Stimulated activated CD4-positive, alpha-beta T cell treated with anti-CD3 and anti-CD28 coated beads, Interleukin-4, amount 100 ng/mL, for 4 hours (primary cell): ENCODE data around the gene TMOD4.
A peak's percentile ranks its signal among the peaks of the same experiment; 100 is the strongest.
"Not testable (repeated sequence)": the region's sequence is repeated elsewhere in the genome, so short reads cannot be mapped to it uniquely, and the experiment has no call there.

Experiments used
- DNase-seq, 2 experiments: peaks; one replicate each; pipeline ENCODE4 v3.0.0-alpha.2; 2020

Gene TMOD4

DNA sequence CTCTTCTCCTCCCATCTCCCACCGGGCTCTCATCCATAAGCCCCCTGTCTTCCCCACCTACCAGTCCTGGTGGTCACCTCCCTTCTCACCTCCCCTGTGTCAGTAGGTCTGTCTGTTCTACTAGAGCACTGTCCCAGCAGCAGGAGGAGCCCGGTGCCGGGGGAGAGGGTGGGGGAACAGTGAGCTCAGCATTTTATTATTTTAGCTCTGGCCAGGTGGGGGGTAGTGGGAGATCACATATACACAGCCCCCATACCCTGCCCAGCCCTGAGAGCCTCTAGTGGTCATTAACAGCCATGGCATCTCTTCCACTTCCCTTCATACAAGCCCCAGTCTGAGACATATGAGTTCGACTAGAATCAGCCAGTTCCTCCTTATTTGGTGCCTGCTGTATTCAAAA is at the start of gene TMOD4:
TMOD4 (minus strand) TSS at position 119 of the 400 bp plus-strand sequence. CDS start 1,106 bp downstream, outside the sequence.
- no peak for DNase-seq

DNA sequence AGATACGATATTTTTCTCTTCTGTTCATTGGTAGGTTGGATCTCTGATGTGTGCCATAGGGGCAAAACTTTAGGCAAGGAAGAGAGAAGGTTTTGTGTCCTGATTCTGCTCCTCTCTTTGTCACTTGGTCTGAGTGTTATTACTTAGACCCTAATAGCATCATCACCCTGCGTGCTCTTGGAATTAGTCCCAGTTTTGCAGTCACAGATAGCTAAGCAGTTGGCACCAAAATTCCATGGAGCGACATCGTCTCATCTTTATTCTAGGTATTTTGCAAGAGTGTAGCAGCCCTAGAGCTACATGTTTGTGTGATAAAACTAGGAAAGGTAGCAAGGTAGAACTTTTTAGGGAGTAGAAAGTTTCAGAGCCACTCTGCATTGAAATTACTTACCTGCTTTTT is 46.3 kb upstream of the TMOD4 start:
- no peak for DNase-seq

DNA sequence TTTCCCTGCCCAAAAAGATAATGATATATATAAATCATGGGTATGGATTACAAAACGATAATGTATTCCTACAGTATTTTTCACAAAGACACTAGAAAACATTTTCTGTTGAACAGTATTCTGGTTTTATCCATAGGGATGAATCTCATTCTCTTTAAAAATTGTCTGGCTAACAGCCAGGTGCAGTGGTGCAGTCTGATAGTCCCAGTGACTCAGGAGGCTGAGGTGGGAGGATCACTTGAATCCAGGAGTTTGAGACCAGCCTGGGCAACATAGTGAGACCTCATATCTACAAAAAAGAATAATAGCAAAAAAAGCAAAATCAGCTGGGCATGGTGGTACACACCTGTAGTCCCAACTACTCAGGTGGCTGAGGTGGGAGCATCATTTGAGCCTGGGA is 45.8 kb upstream of the TMOD4 start:
- DNase-seq, result no peak

- DNase-seq, result no peak
Measured at GRCh38 chr1:151213560-151213959, 37.8 kb upstream of the TMOD4 start.

DNA sequence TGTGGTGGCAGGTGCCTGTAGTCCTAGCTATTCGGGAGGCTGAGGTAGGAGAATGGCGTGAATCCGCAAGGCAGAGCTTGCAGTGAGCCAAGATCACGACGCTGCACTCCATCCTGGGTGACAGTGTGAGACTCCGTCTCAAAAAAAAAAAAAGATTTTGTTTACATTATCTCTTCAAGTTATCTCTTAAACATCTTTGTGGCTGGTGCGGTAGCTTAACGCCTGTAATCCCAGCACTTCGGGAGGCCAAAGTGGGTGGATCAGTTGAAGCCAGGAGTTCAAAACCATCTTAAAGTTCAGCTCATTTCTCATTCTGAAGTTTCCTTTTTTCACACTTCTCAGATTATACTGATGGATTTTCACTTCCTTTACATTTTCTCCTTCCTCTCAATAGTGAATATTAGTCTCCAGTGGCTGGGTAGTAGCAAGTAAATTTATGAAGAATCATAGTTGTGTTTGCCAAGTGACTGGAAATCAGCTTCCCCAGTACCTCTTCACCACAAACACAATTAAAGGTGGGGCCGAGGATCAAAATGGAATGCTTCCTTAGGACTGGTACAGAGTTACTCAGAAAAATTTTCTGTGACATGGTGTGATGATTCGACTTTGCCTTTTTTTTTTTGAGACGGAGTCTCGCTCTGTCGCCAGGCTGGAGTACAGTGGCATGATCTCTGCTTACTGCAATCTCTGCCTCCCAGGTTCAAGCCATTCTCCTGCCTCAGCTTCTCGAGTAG is 36.4 kb upstream of the TMOD4 start:
- DNase-seq, result no peak

DNA sequence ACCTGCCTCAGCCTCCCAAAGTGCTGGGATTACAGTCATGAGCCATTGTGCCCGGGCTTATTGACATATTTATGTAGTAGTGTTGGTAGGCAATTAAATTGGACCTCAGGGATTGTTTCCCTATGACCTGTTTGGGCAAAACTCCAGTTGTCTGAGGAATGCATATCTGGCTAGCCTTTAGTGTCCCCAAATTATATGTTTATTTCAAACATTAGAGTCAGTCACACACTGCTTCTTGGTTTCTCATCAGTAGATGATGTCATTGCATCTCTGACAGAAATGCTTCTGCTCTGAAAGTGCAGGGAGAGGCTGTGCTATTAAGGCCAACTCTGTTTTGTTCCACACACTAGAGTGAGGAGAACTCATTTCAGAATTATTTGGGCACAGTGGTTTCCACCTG is 35.0 kb upstream of the TMOD4 start:
- no peak for DNase-seq

DNA sequence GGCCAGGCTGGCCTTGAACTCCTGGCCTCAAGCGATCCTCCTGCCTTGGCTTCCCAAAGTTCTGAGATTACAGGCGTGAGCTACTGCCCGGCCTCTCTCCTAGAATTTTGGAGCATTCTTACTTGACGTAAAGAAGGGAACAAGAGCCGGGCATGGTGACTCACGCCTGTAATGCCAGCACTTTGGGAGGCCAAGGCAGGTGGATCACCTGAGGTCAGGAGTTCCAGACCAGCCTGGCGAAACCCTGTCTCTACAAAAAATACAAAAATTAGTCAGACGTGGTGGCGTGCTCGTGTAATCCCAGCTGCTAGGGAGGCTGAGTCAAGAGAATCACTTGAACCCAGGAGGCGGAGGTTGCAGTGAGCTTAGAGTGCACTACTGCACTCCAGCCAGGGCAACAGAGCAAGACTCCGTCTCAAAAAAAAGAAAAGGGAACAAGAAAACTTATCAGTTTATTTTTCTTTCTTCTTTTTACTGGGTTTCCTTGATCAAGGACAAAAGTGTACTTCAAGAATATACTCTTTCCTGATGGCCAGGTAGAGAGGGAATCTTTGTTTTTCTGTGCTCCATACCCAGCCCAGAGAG is 29.7 kb upstream of the TMOD4 start:
- not testable (repeated sequence) for DNase-seq

- DNase-seq, result peak in 1 of 2 experiments; percentile 35
Measured at GRCh38 chr1:151199873-151200581, 24.2 kb upstream of the TMOD4 start.

- peak; percentile 98 to 99 for DNase-seq
Measured at GRCh38 chr1:151198254-151199127, 22.7 kb upstream of the TMOD4 start, which contains the start of gene PIP5K1A. Gene PIP5K1A (plus strand): TSS chr1:151198552. CDS start chr1:151198997, 445 bp downstream.

DNA sequence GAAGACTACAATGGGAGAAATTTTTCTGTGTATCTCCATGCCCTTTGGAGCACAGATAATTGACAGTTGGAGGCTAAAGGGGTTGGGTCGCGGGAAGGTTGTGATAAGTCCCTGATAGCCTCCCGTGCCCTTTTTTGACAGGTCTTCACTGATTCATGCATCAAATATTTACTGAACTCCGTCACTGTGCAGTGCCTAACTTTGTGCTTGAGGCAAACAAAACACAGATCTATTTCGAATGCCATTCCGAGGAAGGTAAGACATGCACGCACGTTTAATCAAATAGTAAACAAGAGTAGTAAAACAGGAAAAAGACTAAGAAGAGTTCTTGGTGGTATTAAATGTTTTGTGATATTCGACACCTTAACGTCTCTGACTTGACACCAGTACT is 22.1 kb upstream of the TMOD4 start:
- DNase-seq, result no peak

DNA sequence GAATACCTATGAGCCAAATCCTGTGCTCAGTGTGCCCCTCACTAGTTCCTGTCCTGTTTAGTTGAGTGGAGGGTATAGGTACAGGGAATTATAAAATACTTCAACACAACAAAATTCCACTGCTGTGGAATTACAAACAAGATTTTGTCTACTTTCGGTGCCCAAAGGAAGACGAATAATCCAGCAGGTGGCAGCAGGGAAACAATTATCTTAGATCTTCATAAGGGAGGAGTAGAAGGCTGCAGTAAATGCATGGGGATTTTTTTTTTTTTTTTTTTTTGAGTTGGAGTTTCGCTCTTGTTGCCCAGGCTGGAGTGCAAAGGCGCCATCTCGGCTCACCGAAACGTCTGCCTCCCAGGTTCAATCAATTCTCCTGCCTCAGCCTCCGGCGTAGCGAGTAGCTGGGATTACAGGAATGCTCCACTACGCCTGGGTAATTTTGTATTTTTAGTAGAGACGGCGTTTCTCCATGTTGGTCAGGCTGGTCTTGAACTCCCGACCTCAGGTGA is 20.6 kb upstream of the TMOD4 start:
- peak; percentile 21 to 36 for DNase-seq

DNA sequence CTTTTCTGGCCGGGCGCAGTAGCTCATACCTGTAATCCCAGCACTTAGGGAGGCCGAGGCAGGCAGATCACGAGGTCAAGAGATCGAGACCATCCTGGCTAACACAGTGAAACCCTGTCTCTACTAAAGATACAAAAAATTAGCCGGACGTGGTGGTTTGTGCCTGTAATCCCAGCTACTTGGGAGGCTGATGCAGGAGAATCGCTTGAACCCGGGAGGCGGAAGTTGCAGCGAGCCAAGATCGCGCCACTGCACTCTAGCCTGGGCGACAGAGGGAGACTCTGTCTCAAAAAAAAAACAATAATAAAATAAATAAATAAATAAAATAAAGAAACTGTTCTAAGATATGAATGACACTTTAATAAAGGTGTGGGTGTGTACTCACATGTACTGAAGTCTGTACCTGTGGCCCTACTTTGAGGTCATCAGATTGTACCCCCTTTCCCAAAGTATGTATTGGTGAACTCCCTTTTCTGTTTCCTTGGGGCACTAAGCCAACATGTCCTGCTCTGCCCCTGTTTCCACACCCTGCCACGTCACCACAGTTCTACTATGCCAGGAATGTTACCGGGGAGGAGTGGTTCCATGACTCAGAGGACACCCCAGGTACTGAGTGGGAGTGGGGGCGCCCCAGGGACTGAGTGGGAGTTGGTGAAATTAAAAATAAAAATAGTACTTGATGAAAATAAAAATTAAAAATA is 19.3 kb upstream of the TMOD4 start:
- peak in 1 of 2 experiments; percentile 24 for DNase-seq

DNA sequence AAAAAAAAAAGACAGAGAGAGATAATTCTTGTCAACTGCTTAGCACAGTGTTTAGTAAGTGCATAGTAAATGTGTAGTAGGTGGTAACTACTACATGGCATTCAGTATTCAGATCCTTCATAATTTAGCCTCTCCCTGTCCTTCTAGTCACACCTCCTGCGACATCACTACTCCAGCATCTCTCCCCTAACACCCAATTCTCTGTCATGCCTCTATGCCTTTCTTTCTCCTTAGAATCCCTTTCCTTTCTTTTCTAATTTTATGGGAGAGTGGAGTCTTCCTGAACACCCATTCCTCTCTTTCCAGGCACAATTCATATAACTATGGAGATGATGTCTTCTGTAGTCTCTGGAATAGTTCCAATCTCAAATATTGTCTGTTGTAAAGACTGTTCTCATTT is 18.1 kb upstream of the TMOD4 start:
- no peak for DNase-seq

DNA sequence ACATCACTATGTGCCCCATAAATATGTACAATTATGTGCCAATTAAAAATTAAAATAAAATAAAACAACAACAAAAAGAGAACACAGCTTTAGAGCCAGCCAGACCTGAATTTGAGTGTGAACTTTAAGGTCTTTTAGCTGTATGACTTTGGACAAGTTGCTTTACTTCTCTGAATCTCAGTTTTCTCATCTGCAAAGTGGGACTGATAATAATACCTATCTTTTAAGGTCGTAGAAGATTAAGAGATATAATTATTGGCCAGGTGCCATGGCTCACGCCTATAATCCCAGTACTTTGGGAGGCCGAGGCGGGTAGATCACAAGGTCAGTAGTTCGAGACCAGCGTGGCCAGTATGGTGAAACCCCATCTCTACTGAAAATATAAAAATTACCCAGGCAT is 17.5 kb upstream of the TMOD4 start:
- DNase-seq, result no peak

DNA sequence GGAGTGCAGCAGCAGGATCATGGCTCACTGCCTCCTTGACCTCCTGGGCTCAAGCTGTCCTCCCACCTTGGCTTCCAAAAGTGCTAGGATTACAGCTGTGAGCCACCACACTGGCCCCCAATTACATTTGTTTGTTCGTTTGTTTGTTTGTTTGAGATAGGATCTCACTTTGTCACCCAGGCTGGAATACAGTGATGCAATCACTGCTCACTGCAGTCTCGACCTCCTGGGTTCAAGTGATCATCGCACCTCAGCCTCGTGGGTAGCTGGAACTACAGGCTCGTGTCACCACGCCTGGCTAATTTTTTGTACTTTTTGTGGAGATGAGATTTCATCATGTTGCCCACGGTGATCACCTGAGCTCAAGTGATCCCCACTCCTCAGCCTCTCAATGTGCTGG is 16.3 kb upstream of the TMOD4 start:
- no peak for DNase-seq

DNA sequence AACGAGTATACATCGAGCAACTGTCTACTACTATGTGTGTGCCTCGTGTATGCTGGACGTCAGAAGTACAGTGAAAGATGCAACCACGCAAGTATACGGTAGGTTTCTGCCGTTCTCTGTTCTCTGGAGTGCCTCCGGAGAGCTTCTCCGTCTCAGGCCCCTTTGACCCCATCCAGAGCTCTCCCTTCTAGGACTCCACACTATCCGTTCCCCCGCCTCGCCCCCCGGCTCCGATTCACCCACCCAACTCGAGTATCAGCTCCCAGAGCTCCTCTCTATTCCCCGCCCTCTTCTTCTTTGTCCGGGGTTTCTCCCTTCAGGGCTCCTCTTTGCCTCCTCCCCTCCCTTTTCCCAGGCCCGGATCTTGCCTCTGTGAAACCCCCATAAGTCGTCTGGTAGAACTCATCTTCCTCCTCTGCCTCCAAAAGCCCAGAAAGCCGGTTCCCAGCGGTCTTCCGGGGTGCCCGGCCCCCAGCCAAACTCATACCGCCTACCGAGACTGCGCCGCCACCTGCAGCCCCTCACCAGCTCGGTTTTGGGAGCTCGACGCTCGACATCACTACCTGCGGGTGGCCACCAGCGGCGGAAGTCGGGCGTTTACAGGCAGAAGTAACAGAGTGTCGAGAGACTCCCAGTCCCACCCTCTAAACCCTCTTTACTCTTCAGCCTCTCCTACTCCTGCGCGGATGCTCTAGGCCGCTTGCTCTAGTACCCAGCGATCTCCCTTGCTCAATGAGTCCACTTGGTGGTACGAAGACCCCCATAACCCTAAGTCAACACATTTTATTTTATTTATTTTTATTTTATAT is 14.1 kb upstream of the TMOD4 start, which contains the start of gene VPS72:
VPS72 (minus strand) TSS at position 561 of the 809 bp plus-strand sequence; CDS start at position 485, 76 bp downstream.
- DNase-seq, result peak; percentile 77 to 84

DNA sequence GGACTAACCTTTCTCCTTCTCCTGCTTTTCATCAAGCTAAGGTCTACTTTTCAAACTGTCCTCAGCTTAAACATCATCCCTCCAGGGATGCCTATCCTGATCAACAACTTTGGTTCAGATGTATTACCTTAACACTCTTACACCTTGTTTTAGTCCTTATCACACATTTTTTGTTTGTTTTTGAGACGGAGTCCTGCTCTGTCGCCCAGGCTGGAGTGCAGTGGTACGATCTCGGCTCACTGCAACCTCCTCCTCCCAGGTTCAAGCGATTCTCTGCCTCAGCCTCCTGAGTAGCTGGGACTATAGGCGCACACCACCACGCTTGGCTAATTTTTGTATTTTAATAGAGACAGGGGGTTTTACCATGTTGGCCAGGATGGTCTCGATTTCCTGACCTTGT is 12.9 kb upstream of the TMOD4 start:
- not testable (repeated sequence) for DNase-seq

DNA sequence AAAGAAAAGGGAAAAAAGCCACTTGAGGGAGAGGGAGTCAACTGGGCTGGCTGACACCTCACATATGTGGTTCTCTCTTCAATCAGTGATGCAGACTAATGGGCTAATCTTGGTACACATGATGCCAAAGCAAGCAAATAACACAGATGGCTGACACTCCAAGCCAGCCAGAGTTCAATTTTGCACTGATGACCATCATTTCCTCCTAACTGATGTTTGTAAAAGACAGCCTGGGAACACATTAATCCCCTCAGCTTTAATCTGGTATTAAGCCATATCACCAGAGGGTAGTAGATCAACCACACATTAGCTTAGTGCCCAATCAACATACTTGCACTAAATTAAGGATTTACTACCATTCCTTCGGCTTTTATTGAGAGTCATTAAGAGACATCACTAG is 11.4 kb upstream of the TMOD4 start:
- no peak for DNase-seq

GRCh38 chr1:151184211-151184610 is 8.4 kb upstream of the TMOD4 start:
- no peak for DNase-seq

- no peak for DNase-seq
Measured at GRCh38 chr1:151176514-151177045, 799 bp upstream of the TMOD4 start.
